Measurements from ENCODE around the gene PAMR1.

The PAMR1 gene

DNA sequence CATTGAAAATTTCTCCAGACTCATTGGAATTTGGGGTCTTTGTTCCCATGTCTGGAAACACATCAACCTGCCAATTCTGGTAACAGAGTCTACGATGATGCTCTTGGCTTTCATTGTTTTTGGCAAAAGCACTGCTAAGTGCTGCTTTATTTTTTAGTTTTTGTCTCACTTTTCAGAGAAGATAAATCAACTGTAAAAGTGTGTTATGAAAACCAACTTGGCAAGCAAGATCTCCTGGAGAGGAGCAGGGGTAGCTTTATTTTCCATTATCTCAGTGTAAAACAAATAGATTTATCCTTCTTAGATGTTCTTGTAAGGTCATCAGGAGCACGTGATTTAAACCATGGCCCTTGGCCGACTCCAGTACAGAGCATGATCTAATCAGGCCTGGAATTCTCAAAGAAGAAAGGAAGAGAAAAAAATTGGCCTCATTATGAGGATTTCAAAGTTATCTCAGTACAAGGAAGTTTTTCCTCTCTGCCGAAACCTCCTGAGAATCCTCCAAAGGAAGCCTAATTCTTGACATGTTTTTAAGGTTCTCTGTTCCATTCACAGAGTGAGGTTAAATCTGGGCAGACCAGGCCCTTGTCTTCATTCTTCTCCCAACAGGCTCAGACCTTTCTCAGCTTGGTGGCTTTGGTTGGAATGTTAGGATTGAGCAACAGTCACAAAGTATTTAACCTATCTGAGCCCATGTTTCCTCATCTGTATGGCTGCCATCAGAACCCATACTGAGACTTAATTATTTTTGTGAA, 16.4 kb upstream of the PAMR1 start:
- peak; percentile 75 for DNase-seq (ENCODE audit: low read depth)
- Histone ChIP-seq H3K27me3 (replicated peaks; ENCODE audit: control insufficient read depth, insufficient read depth, low read length) (no peaks in the 10 kb centered on the region), H3K4me1 (ENCODE audit: control insufficient read depth, insufficient read depth, low read length) (peaks cover 38% of the 10 kb centered on the region), H3K36me3 (ENCODE audit: control insufficient read depth, insufficient read depth, low read length, severe bottlenecking) (no peaks in the 10 kb centered on the region), H3K9ac (ENCODE audit: low read length) (peak overlapping the region; percentile 32), H3K9me3 (ENCODE audit: control insufficient read depth, low read length) (no peaks in the 10 kb centered on the region), H3K4me3 (ENCODE audit: low read length) (peak overlapping the region; percentile 45)

GRCh38 chr11:35540526-35540925, 15.1 kb upstream of the PAMR1 start:
- H3K9ac ChIP-seq (ENCODE audit: low read length), result peak overlapping the region; percentile 43
- H3K4me3 ChIP-seq (ENCODE audit: low read length), result no peak overlapping the region
- H3K4me1 ChIP-seq (ENCODE audit: control insufficient read depth, insufficient read depth, low read length), result peaks cover 38% of the 10 kb centered on the region
- H3K36me3 ChIP-seq (ENCODE audit: control insufficient read depth, insufficient read depth, low read length, severe bottlenecking), result no peaks in the 10 kb centered on the region
- no peaks in the 10 kb centered on the region for H3K9me3 ChIP-seq (ENCODE audit: control insufficient read depth, low read length)
- no peak for DNase-seq (ENCODE audit: low read depth)
- no peaks in the 10 kb centered on the region for H3K27me3 ChIP-seq (replicated peaks; ENCODE audit: control insufficient read depth, insufficient read depth, low read length)

- H3K9ac ChIP-seq (ENCODE audit: low read length), result peak overlapping the region; percentile 43
- peak overlapping the region; percentile 7 for H3K4me3 ChIP-seq (ENCODE audit: low read length)
- no peaks in the 10 kb centered on the region for H3K9me3 ChIP-seq (ENCODE audit: control insufficient read depth, low read length)
- H3K36me3 ChIP-seq (ENCODE audit: control insufficient read depth, insufficient read depth, low read length, severe bottlenecking), result no peaks in the 10 kb centered on the region
- H3K4me1 ChIP-seq (ENCODE audit: control insufficient read depth, insufficient read depth, low read length), result peaks cover 38% of the 10 kb centered on the region
- no peaks in the 10 kb centered on the region for H3K27me3 ChIP-seq (replicated peaks; ENCODE audit: control insufficient read depth, insufficient read depth, low read length)
- DNase-seq (ENCODE audit: low read depth), result peak; percentile 62
Measured at GRCh38 chr11:35539781-35540281, 14.4 kb upstream of the PAMR1 start.

DNA sequence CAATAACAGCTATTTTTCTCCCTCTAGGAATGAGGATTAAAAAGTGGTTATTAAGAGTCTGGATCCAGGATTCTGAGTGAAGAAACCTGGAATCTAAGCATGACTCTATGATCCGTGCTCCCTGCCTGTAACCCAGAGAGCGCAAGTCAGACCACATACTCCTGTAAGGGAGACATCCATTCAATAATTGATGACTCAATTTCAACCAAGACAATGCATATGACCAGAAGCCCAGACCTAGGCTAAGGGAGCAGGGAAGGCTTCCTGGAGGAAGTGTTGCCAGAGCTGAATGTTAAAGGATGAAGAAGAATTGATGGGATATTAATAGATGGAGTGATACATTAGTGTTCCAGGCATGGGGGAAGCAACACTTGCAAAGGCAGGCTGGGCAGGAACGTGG, 13.8 kb upstream of the PAMR1 start:
- DNase-seq (ENCODE audit: low read depth), result no peak
- no peaks in the 10 kb centered on the region for H3K9me3 ChIP-seq (ENCODE audit: control insufficient read depth, low read length)
- no peaks in the 10 kb centered on the region for H3K27me3 ChIP-seq (replicated peaks; ENCODE audit: control insufficient read depth, insufficient read depth, low read length)
- peak overlapping the region; percentile 43 for H3K9ac ChIP-seq (ENCODE audit: low read length)
- peaks cover 38% of the 10 kb centered on the region for H3K4me1 ChIP-seq (ENCODE audit: control insufficient read depth, insufficient read depth, low read length)
- peak overlapping the region; percentile 1 for H3K4me3 ChIP-seq (ENCODE audit: low read length)
- H3K36me3 ChIP-seq (ENCODE audit: control insufficient read depth, insufficient read depth, low read length, severe bottlenecking), result no peaks in the 10 kb centered on the region

DNA sequence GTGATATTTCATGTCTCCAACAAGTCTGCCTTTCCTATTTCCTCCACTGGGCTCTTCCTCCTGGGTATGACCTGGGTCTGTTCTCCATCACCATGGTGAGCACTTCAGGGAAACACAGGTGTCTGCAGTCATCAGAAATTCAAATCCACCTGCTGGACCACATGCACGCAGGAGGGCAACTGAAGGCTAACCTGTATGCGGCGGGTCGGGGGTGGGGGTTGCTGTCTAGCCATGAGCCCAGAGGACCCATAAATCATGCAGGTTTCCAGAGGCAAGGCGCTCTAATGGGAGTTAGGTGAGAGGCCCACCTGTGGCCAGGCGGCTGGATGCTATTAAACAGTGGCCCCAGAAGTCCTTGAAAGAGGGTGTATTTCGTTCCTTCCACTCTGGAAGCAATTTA, 11.1 kb upstream of the PAMR1 start:
- Histone ChIP-seq H3K9me3 (ENCODE audit: control insufficient read depth, low read length) (no peaks in the 10 kb centered on the region), H3K36me3 (ENCODE audit: control insufficient read depth, insufficient read depth, low read length, severe bottlenecking) (no peaks in the 10 kb centered on the region), H3K27me3 (replicated peaks; ENCODE audit: control insufficient read depth, insufficient read depth, low read length) (no peaks in the 10 kb centered on the region), H3K9ac (ENCODE audit: low read length) (no peak overlapping the region), H3K4me1 (ENCODE audit: control insufficient read depth, insufficient read depth, low read length) (peaks cover 28% of the 10 kb centered on the region), H3K4me3 (ENCODE audit: low read length) (no peak overlapping the region)
- DNase-seq (ENCODE audit: low read depth), result no peak

DNA sequence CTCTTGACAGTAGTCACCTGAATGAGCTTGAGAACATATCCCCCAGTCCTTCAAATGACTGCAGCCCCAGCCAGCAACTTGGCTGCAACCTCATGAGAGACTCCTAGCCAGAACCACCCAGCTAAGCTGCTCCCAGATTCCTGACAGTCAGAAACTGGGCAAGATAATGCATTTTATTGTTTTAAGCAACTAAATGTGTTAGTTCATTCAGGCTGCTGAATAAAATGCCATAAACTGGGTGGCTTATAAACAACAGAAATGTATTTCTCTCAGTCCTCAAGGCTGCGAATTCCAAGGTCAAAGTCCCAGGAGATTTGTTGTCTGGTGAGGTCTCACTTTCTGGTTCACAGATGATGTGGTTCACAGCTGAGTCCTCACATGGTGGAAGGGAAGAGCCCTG, 5.8 kb upstream of the PAMR1 start:
- Histone ChIP-seq H3K9ac (ENCODE audit: low read length) (no peak overlapping the region), H3K9me3 (ENCODE audit: control insufficient read depth, low read length) (no peaks in the 10 kb centered on the region), H3K4me1 (ENCODE audit: control insufficient read depth, insufficient read depth, low read length) (peaks cover 20% of the 10 kb centered on the region), H3K27me3 (replicated peaks; ENCODE audit: control insufficient read depth, insufficient read depth, low read length) (no peaks in the 10 kb centered on the region), H3K36me3 (ENCODE audit: control insufficient read depth, insufficient read depth, low read length, severe bottlenecking) (no peaks in the 10 kb centered on the region), H3K4me3 (ENCODE audit: low read length) (no peak overlapping the region)
- DNase-seq (ENCODE audit: low read depth), result peak; percentile 42

DNA sequence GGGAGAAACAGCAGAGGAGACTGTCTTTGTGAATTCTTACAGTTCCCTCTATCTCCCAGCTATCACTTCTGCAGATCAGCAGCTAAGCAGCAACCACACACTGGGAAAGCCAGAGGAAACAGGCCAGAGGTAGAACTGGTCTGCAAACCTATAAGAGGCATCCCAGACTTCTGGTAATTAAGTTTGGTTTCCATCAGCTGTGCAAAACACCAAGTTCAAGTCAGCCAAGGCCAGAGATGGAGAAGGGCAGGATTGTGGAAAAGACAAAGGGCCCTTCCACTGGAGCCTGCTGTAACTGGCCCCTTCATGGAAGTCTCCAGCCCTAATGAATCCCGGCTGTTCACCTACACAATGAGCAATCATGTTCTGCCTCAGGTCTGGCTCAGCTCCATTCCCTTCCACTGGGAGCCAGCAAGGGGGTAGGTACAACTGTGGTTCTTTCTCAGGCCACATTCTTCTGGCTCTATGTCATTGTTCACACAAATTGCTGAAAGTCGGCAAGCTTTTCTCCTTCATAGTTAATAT, 4.6 kb upstream of the PAMR1 start:
- DNase-seq (ENCODE audit: low read depth), result peak; percentile 83
- no peak overlapping the region for H3K9ac ChIP-seq (ENCODE audit: low read length)
- H3K36me3 ChIP-seq (ENCODE audit: control insufficient read depth, insufficient read depth, low read length, severe bottlenecking), result no peaks in the 10 kb centered on the region
- H3K4me1 ChIP-seq (ENCODE audit: control insufficient read depth, insufficient read depth, low read length), result peaks cover 31% of the 10 kb centered on the region
- no peaks in the 10 kb centered on the region for H3K27me3 ChIP-seq (replicated peaks; ENCODE audit: control insufficient read depth, insufficient read depth, low read length)
- no peaks in the 10 kb centered on the region for H3K9me3 ChIP-seq (ENCODE audit: control insufficient read depth, low read length)
- no peak overlapping the region for H3K4me3 ChIP-seq (ENCODE audit: low read length)

DNA sequence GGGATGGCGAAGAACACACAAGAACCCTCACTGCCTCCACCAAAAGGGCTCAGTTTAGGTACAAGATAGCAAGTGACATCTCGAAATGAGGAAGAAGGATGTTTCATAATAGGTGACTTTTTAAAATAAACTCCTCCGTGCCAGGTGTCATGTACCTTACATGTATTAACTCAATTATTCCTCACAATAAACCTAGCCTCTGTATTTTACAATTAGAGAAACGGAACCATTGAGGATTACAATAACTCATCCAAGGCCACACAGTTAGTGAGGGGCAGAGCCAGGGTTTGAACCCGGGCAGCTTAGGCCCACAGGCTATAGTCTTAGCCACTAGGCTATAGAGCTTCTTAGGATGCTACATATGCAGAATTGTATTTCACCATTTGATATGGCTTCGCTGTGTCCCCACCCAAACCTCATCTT, 965 bp upstream of the PAMR1 start:
- Histone ChIP-seq H3K4me3 (ENCODE audit: low read length) (peak overlapping the region; percentile 76), H3K4me1 (ENCODE audit: control insufficient read depth, insufficient read depth, low read length) (peaks cover 50% of the 10 kb centered on the region), H3K36me3 (ENCODE audit: control insufficient read depth, insufficient read depth, low read length, severe bottlenecking) (no peaks in the 10 kb centered on the region), H3K27me3 (replicated peaks; ENCODE audit: control insufficient read depth, insufficient read depth, low read length) (no peaks in the 10 kb centered on the region), H3K9ac (ENCODE audit: low read length) (peak overlapping the region; percentile 67), H3K9me3 (ENCODE audit: control insufficient read depth, low read length) (no peaks in the 10 kb centered on the region)
- no peak for DNase-seq (ENCODE audit: low read depth)

DNA sequence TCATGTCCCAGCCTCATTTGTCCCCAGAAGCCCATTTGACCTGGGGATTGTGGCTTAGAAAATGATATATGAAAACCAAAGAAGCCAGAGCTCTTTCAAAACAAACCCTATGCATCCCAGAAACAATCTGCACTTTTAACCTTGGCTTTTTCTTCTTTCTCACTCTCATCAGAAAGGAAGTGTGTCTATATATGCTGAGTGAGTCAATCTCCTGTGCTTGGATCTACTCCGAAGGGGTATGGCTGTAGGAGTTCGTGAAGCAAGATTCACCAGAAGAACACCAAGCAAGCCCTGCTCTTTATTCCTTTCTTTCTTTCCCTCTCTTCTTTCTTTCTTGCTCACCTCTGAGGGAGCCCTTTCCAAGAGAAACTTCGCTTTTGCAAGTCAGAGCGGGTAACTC, 636 bp downstream of the PAMR1 start:
- no peaks in the 10 kb centered on the region for H3K36me3 ChIP-seq (ENCODE audit: control insufficient read depth, insufficient read depth, low read length, severe bottlenecking)
- DNase-seq (ENCODE audit: low read depth), result peak; percentile 49
- H3K27me3 ChIP-seq (replicated peaks; ENCODE audit: control insufficient read depth, insufficient read depth, low read length), result no peaks in the 10 kb centered on the region
- H3K9me3 ChIP-seq (ENCODE audit: control insufficient read depth, low read length), result no peaks in the 10 kb centered on the region
- peak overlapping the region; percentile 76 for H3K4me3 ChIP-seq (ENCODE audit: low read length)
- H3K4me1 ChIP-seq (ENCODE audit: control insufficient read depth, insufficient read depth, low read length), result peaks cover 34% of the 10 kb centered on the region
- H3K9ac ChIP-seq (ENCODE audit: low read length), result peak overlapping the region; percentile 67

GRCh38 chr11:35523861-35524260, 1.6 kb downstream of the PAMR1 start:
- peaks cover 34% of the 10 kb centered on the region for H3K4me1 ChIP-seq (ENCODE audit: control insufficient read depth, insufficient read depth, low read length)
- peak overlapping the region; percentile 8 for H3K4me3 ChIP-seq (ENCODE audit: low read length)
- H3K36me3 ChIP-seq (ENCODE audit: control insufficient read depth, insufficient read depth, low read length, severe bottlenecking), result no peaks in the 10 kb centered on the region
- H3K9me3 ChIP-seq (ENCODE audit: control insufficient read depth, low read length), result no peaks in the 10 kb centered on the region
- peak overlapping the region; percentile 23 for H3K9ac ChIP-seq (ENCODE audit: low read length)
- no peak for DNase-seq (ENCODE audit: low read depth)
- no peaks in the 10 kb centered on the region for H3K27me3 ChIP-seq (replicated peaks; ENCODE audit: control insufficient read depth, insufficient read depth, low read length)

DNA sequence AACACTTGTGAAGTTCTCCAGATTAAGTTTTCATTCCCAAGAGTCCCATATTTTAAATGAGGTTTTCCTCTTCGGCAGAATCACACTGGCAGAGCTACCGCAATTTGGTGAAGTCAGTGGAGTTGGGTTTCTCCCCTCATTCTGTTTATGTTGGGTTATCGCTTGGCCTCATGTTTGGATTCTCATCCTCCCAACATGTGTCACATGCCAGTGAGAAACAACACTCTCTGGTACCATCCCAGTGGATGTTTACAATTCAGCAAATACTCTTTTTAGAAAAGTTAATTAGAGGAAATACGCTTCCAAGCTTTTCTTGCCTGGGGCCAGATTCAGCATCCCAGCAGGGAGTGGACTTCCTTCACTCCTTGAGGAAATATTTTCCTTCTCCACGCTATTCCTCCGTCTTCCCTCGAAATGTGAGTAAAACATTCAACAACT, 2.1 kb downstream of the PAMR1 start:
- H3K4me3 ChIP-seq (ENCODE audit: low read length), result peak overlapping the region; percentile 8
- no peaks in the 10 kb centered on the region for H3K9me3 ChIP-seq (ENCODE audit: control insufficient read depth, low read length)
- no peaks in the 10 kb centered on the region for H3K27me3 ChIP-seq (replicated peaks; ENCODE audit: control insufficient read depth, insufficient read depth, low read length)
- DNase-seq (ENCODE audit: low read depth), result peak; percentile 61
- no peaks in the 10 kb centered on the region for H3K36me3 ChIP-seq (ENCODE audit: control insufficient read depth, insufficient read depth, low read length, severe bottlenecking)
- peak overlapping the region; percentile 23 for H3K9ac ChIP-seq (ENCODE audit: low read length)
- peaks cover 34% of the 10 kb centered on the region for H3K4me1 ChIP-seq (ENCODE audit: control insufficient read depth, insufficient read depth, low read length)
